PFSK-1 (cell line): ENCODE results near the gene GRK5.

ENCODE experiments used
- FOXP2 ChIP-seq: optimal IDR thresholded peaks from 2 replicates; pipeline ENCODE3; 2011; ENCODE audit warnings: borderline replicate concordance, control low read depth, inconsistent platforms; ENCODE audit not compliant: insufficient read depth; ENCODE audit errors: extremely low read length, extremely low read depth
- POLR2AphosphoS5 ChIP-seq: IDR thresholded peaks from 2 replicates; pipeline ENCODE4 v1.6.1; 2012; ENCODE audit warnings: low read depth, mild to moderate bottlenecking, control low read depth, low read length, moderate library complexity
- REST ChIP-seq, 2 experiments: IDR thresholded peaks; 2 replicates each; pipeline versions ENCODE4 v1.6.1 to v1.8.0; 2011 to 2012; ENCODE audit warnings: low read depth in 2 of 2, low read length in 2 of 2, control low read depth in 1 of 2, inconsistent platforms in 1 of 2, mild to moderate bottlenecking in 1 of 2, moderate library complexity in 1 of 2; ENCODE audit not compliant: insufficient read depth in 1 of 2
- SIN3A ChIP-seq: IDR thresholded peaks from 2 replicates; pipeline ENCODE4 v1.6.1; 2012; ENCODE audit warnings: mild to moderate bottlenecking, low read length, moderate library complexity, borderline replicate concordance; ENCODE audit not compliant: insufficient read depth
- TAF1 ChIP-seq: IDR thresholded peaks from 2 replicates; pipeline ENCODE4 v1.6.1; 2012; ENCODE audit warnings: low read length, control low read depth, borderline replicate concordance; ENCODE audit not compliant: insufficient read depth

Gene GRK5

DNA sequence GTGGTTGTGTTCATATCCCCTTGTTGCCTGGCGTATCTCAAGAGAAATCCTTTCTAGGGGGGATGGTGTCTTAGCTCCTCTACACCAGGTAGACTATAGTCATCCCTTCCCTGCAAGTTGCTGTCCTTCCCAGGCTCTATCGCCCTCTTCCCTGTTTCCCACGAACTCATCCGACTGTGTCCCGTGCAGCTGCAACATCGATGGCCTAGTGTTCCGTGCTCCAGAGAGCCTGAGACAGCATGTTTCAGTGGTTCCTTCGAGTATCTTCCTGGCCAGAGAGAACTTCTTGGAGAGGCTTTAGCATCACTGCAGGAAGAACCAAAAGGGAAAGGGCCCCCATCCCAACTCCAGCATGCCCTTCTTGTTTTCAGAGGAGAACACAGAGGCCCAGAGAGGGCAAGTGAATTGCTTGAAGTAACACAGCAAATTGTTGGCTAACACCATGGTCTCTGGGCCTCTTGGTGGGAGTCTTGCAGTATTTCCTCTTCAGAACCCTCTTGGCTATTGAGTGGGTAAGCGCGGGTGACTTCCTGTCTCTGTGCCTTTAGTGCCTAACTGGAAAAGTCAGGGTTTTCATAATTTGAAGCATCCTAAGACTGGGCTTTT lies 172.2 kb downstream of the GRK5 start:
- TF ChIP-seq FOXP2 = no peak
- TF ChIP-seq TAF1 = no peak
- TF ChIP-seq REST (IDR thresholded peaks at IDR 0.05; ENCODE audit: insufficient read depth in 1 of 2, low read depth in 2 of 2, low read length in 2 of 2) = no peak
- TF ChIP-seq POLR2AphosphoS5 = no peak
- no peak for TF ChIP-seq SIN3A

- no peak for TF ChIP-seq REST (IDR thresholded peaks at IDR 0.05; ENCODE audit: insufficient read depth in 1 of 2, low read depth in 2 of 2, low read length in 2 of 2)
- no peak for TF ChIP-seq POLR2AphosphoS5
- TF ChIP-seq SIN3A = no peak
- TF ChIP-seq TAF1 = no peak
- no peak for TF ChIP-seq FOXP2
Observed at GRCh38 chr10:119383174-119383856, 175.9 kb downstream of the GRK5 start.

DNA sequence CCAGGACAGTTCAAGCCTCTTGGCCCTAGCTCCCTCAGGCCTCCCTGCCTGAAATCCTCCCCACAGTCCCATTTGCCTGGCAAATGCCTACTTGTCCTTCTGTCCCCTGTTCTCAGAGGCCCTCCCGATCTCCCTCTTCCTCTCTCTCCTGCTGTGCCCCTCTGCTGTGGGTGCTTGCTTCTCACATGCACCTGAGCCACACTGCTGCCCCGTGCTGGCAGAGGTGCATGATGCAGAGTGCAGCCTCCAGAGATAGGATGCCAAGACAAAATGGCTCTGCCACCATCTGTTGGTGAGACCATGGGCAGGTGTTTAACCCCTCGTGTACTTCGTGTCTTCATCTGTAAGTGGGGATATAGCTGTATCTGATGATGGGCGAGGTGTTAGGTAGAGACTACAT lies 176.8 kb downstream of the GRK5 start:
- no peak for TF ChIP-seq SIN3A
- TF ChIP-seq POLR2AphosphoS5 = no peak
- TF ChIP-seq REST (IDR thresholded peaks at IDR 0.05; ENCODE audit: insufficient read depth in 1 of 2, low read depth in 2 of 2, low read length in 2 of 2) = no peak
- no peak for TF ChIP-seq FOXP2
- no peak for TF ChIP-seq TAF1

- TF ChIP-seq POLR2AphosphoS5 = no peak
- no peak for TF ChIP-seq FOXP2
- no peak for TF ChIP-seq SIN3A
- no peak for TF ChIP-seq REST (IDR thresholded peaks at IDR 0.05; ENCODE audit: insufficient read depth in 1 of 2, low read depth in 2 of 2, low read length in 2 of 2)
- TF ChIP-seq TAF1 = no peak
Observed at GRCh38 chr10:119386666-119387065, 179.3 kb downstream of the GRK5 start.
